Activated gamma-delta T cell treated with Interleukin-2 at 50 U/mL for 16 hours (primary cell): ENCODE results near the gene HEY2.
"Not testable (repeated sequence)": the region's sequence is repeated elsewhere in the genome, so short reads cannot be mapped to it uniquely, and the experiment has no call there.

Source experiments
- DNase-seq: peaks from one replicate; pipeline ENCODE4 v3.0.0-alpha.2; 2020

HEY2 gene

GRCh38 chr6:125773387-125774341 lies 24.2 kb downstream of the HEY2 start:
- no peak for DNase-seq

GRCh38 chr6:125776107-125776826 lies 26.8 kb downstream of the HEY2 start:
- DNase-seq: not testable (repeated sequence)

- DNase-seq: peak; percentile 81
These were observed 30.6 kb downstream of the HEY2 start for GRCh38 chr6:125779924-125780539.

- peak; percentile 48 for DNase-seq
These were observed 31.3 kb downstream of the HEY2 start for GRCh38 chr6:125780540-125781313.

- no peak for DNase-seq
These were observed 32.0 kb downstream of the HEY2 start for GRCh38 chr6:125781314-125781868.

GRCh38 chr6:125784365-125784764 lies 34.9 kb downstream of the HEY2 start:
- no peak for DNase-seq

- no peak for DNase-seq
These were observed 38.4 kb downstream of the HEY2 start for GRCh38 chr6:125787791-125788190.

- no peak for DNase-seq
These were observed 39.7 kb downstream of the HEY2 start for GRCh38 chr6:125789167-125789566.

GRCh38 chr6:125789576-125790357 lies 40.3 kb downstream of the HEY2 start:
- DNase-seq: peak; percentile 21

GRCh38 chr6:125790358-125791150 lies 41.1 kb downstream of the HEY2 start, which contains the start of gene NCOA7:
NCOA7 (plus strand) TSS chr6:125790960; CDS start chr6:125815355, 24,395 bp downstream.
- DNase-seq: peak; percentile 77

GRCh38 chr6:125791151-125791819 lies 41.9 kb downstream of the HEY2 start:
- DNase-seq: peak; percentile 36

- DNase-seq: no peak
These were observed 42.4 kb downstream of the HEY2 start for GRCh38 chr6:125791820-125792165.

GRCh38 chr6:125792172-125792571 lies 42.7 kb downstream of the HEY2 start:
- DNase-seq: no peak

- no peak for DNase-seq
These were observed 43.2 kb downstream of the HEY2 start for GRCh38 chr6:125792680-125793079.

GRCh38 chr6:125793280-125793679 lies 43.8 kb downstream of the HEY2 start:
- DNase-seq: no peak

GRCh38 chr6:125793863-125794262 lies 44.4 kb downstream of the HEY2 start:
- DNase-seq: no peak

GRCh38 chr6:125794342-125795137 lies 45.1 kb downstream of the HEY2 start:
- no peak for DNase-seq

- DNase-seq: no peak
These were observed 45.9 kb downstream of the HEY2 start for GRCh38 chr6:125795301-125795700.
